Measurements from ENCODE around the gene HEPACAM.

The HEPACAM gene

GRCh38 chr11:124891373-124891861 lies 44.4 kb downstream of the HEPACAM start:
- ChIA-PET POLR2A (interaction anchor here (1.2 to 3.6 kb wide), 3 partner anchors 10 to 62 kb away, joined by 3 to 14 read pairs (median 3); partner anchors contain the start of gene CCDC15), CTCF (no interaction called here)
- DNase-seq (ENCODE audit: extremely low spot score): no peak
- no peak for TF ChIP-seq HDGF (IDR thresholded peaks at IDR 0.05; ENCODE audit: borderline replicate concordance)
- no peak for TF ChIP-seq SP1 (IDR thresholded peaks at IDR 0.05)
- no peak for TF ChIP-seq BHLHE40 (IDR thresholded peaks at IDR 0.05; ENCODE audit: borderline replicate concordance)
- no peak for TF ChIP-seq FOXK2 (IDR thresholded peaks at IDR 0.05)
- TF ChIP-seq ARNT (IDR thresholded peaks at IDR 0.05): no peak
- TF ChIP-seq NFRKB (IDR thresholded peaks at IDR 0.05): no peak
- no peak for TF ChIP-seq PKNOX1 (IDR thresholded peaks at IDR 0.05)
- TF ChIP-seq CTBP1 (IDR thresholded peaks at IDR 0.05; ENCODE audit: borderline replicate concordance): no peak
- TF ChIP-seq FOXM1 (IDR thresholded peaks at IDR 0.05; ENCODE audit: borderline replicate concordance): no peak
- no peak for TF ChIP-seq LEF1 (IDR thresholded peaks at IDR 0.05; ENCODE audit: borderline replicate concordance)
- TF ChIP-seq SUZ12 (IDR thresholded peaks at IDR 0.05): no peak
- no peak for TF ChIP-seq FOXA1 (IDR thresholded peaks at IDR 0.05)
- TF ChIP-seq TARDBP (IDR thresholded peaks at IDR 0.05): no peak
- no peak for TF ChIP-seq ELF4 (IDR thresholded peaks at IDR 0.05)
- no peak for TF ChIP-seq L3MBTL2 (conservative IDR thresholded peaks at IDR 0.05)
- no peak for TF ChIP-seq ZNF384 (IDR thresholded peaks at IDR 0.05)

- ChIA-PET CTCF (interaction anchor here (0.6 kb wide), 1 partner anchor 14 kb away, joined by 3 read pairs; no protein-coding TSS in a partner anchor), POLR2A (interaction anchor here (1.1 to 3.6 kb wide), 3 partner anchors 10 to 63 kb away, joined by 3 to 14 read pairs (median 3); partner anchors contain the start of gene CCDC15)
- DNase-seq (ENCODE audit: extremely low spot score): no peak
- TF ChIP-seq FOXM1 (IDR thresholded peaks at IDR 0.05; ENCODE audit: borderline replicate concordance) (no peak), ARNT (IDR thresholded peaks at IDR 0.05) (no peak)
Observed at GRCh38 chr11:124890683-124891372, 45.0 kb downstream of the HEPACAM start.

- no peak for DNase-seq (ENCODE audit: extremely low spot score)
- TF ChIP-seq FOXA1 (IDR thresholded peaks at IDR 0.05): no peak
- TF ChIP-seq NFRKB (IDR thresholded peaks at IDR 0.05): no peak
- ChIA-PET POLR2A (interaction anchor here (1.1 to 3.6 kb wide), 2 partner anchors 14 to 64 kb away, joined by 3 to 14 read pairs; partner anchors contain the start of gene CCDC15), CTCF (no interaction called here)
Observed at GRCh38 chr11:124890151-124890550, 45.7 kb downstream of the HEPACAM start.

GRCh38 chr11:124889191-124890091 lies 46.4 kb downstream of the HEPACAM start:
- ChIA-PET POLR2A (interaction anchor here (1.1 to 3.6 kb wide), 2 partner anchors 13 to 64 kb away, joined by 3 to 14 read pairs (median 13); partner anchors contain the start of gene CCDC15), CTCF (interaction anchor here (2.7 kb wide), 1 partner anchor 13 kb away, joined by 8 read pairs; no protein-coding TSS in a partner anchor)
- TF ChIP-seq ZNF384 (IDR thresholded peaks at IDR 0.05) (no peak), SUZ12 (IDR thresholded peaks at IDR 0.05) (no peak), L3MBTL2 (conservative IDR thresholded peaks at IDR 0.05) (no peak), LEF1 (IDR thresholded peaks at IDR 0.05; ENCODE audit: borderline replicate concordance) (no peak), HDGF (IDR thresholded peaks at IDR 0.05; ENCODE audit: borderline replicate concordance) (no peak), BHLHE40 (IDR thresholded peaks at IDR 0.05; ENCODE audit: borderline replicate concordance) (no peak), NFRKB (IDR thresholded peaks at IDR 0.05) (no peak), ARNT (IDR thresholded peaks at IDR 0.05) (no peak), FOXM1 (IDR thresholded peaks at IDR 0.05; ENCODE audit: borderline replicate concordance) (no peak), TARDBP (IDR thresholded peaks at IDR 0.05) (no peak), CTBP1 (IDR thresholded peaks at IDR 0.05; ENCODE audit: borderline replicate concordance) (no peak), ELF4 (IDR thresholded peaks at IDR 0.05) (no peak), FOXK2 (IDR thresholded peaks at IDR 0.05) (no peak), PKNOX1 (IDR thresholded peaks at IDR 0.05) (no peak), FOXA1 (IDR thresholded peaks at IDR 0.05) (no peak), SP1 (IDR thresholded peaks at IDR 0.05) (no peak)
- no peak for DNase-seq (ENCODE audit: extremely low spot score)

- POLR2A ChIA-PET: interaction anchor here (0.9 to 2.7 kb wide), 2 partner anchors 9 to 11 kb away, joined by 3 to 13 read pairs; no protein-coding TSS in a partner anchor
- CTCF ChIA-PET: interaction anchor here (0.6 to 2.7 kb wide), 2 partner anchors 11 to 33 kb away, joined by 3 to 8 read pairs; no protein-coding TSS in a partner anchor
- TF ChIP-seq ARNT (IDR thresholded peaks at IDR 0.05): no peak
- TF ChIP-seq SUZ12 (IDR thresholded peaks at IDR 0.05): no peak
- no peak for TF ChIP-seq CTBP1 (IDR thresholded peaks at IDR 0.05; ENCODE audit: borderline replicate concordance)
- TF ChIP-seq L3MBTL2 (conservative IDR thresholded peaks at IDR 0.05): no peak
- DNase-seq (ENCODE audit: extremely low spot score): no peak
Observed at GRCh38 chr11:124887667-124888013, 48.2 kb downstream of the HEPACAM start.

- POLR2A ChIA-PET: interaction anchor here (0.9 to 2.7 kb wide), 2 partner anchors 9 to 11 kb away, joined by 3 to 13 read pairs; no protein-coding TSS in a partner anchor
- CTCF ChIA-PET: interaction anchor here (0.6 to 2.7 kb wide), 3 partner anchors 11 to 463 kb away, joined by 3 to 8 read pairs (median 3); no protein-coding TSS in a partner anchor
- TF ChIP-seq LEF1 (IDR thresholded peaks at IDR 0.05; ENCODE audit: borderline replicate concordance) (no peak), FOXM1 (IDR thresholded peaks at IDR 0.05; ENCODE audit: borderline replicate concordance) (no peak), HDGF (IDR thresholded peaks at IDR 0.05; ENCODE audit: borderline replicate concordance) (no peak), SP1 (IDR thresholded peaks at IDR 0.05) (no peak), ELF4 (IDR thresholded peaks at IDR 0.05) (no peak), FOXK2 (IDR thresholded peaks at IDR 0.05) (no peak), TARDBP (IDR thresholded peaks at IDR 0.05) (no peak), BHLHE40 (IDR thresholded peaks at IDR 0.05; ENCODE audit: borderline replicate concordance) (no peak), ARNT (IDR thresholded peaks at IDR 0.05) (no peak), L3MBTL2 (conservative IDR thresholded peaks at IDR 0.05) (no peak), NFRKB (IDR thresholded peaks at IDR 0.05) (no peak), CTBP1 (IDR thresholded peaks at IDR 0.05; ENCODE audit: borderline replicate concordance) (no peak), FOXA1 (IDR thresholded peaks at IDR 0.05) (no peak), PKNOX1 (IDR thresholded peaks at IDR 0.05) (no peak), SUZ12 (IDR thresholded peaks at IDR 0.05) (no peak), ZNF384 (IDR thresholded peaks at IDR 0.05) (no peak)
- no peak for DNase-seq (ENCODE audit: extremely low spot score)
Observed at GRCh38 chr11:124886978-124887666, 48.7 kb downstream of the HEPACAM start.

Measured in HEK293T (cell line).